GM18873 (cell line): Measurements from ENCODE around the gene TMEM187.
"Not testable (repeated sequence)": the region's sequence is repeated elsewhere in the genome, so short reads cannot be mapped to it uniquely, and the experiment has no call there.

Experiments used
- ATAC-seq: cut with Tn5 transposase; IDR thresholded peaks from one replicate; pipeline ENCODE4 v1.9.1; 2021; ENCODE audit warnings: mild to moderate bottlenecking, moderate library complexity, moderate number of reproducible peaks; ENCODE audit not compliant: unreplicated experiment, low FRiP score

The TMEM187 gene

DNA sequence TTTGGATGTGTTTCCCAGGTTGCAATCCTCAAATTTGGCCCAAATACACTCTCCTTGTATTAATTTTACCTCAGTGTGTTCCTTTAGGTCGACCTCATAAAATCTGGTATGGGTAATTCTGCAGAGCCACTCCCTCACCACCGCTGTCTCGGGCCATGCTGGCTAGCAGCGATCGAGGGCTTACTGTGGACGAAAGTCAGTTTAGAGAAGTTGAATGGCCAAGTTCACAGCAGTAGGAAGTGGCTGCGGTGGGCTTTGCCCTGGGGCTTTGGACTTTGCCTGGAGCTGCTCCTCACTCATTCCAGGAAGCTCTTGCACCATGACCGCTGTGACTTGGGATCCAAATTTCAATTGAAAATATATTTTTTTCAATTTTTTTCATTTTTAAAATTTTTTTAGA is 19.6 kb downstream of the TMEM187 start:
- ATAC-seq: no peak

DNA sequence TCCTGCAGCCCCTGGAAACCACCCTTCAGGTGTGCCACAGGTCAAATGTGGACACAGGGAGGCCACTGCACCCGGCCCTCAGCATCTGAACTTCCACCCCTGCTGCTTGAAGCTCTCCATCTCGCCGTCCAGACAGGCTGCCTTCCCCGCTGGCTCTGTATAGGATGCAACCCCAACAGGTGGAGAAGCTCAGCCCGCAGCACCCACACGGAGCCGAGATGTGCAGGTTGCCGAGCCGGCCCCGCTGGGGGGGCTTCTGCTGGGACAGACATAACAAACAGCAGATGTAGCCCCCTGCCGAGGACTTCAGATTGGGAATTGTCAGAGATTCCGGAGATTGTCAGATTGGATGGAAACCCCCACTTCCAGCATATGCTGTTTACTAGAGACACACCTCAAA is 20.5 kb downstream of the TMEM187 start:
- ATAC-seq: no peak

DNA sequence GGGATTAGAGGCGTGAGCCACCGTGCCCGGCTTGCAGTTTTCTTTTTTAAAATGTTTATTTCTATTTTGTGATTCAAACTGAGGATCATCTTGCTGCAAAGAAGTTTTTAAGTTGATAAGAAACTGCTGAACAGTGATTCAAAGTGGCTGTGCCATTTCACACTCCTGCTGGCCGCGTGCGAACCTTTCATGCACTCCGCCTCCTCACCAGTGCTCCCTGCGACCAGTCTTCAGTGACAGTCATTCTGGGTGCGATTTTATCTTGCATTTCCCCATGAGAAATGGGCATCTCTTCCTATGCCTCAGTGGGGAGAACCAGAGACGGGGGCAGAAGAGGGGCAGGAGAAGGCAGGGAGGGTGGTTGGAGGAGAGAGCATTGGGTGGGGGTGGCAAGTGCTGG is 21.4 kb downstream of the TMEM187 start:
- no peak for ATAC-seq

DNA sequence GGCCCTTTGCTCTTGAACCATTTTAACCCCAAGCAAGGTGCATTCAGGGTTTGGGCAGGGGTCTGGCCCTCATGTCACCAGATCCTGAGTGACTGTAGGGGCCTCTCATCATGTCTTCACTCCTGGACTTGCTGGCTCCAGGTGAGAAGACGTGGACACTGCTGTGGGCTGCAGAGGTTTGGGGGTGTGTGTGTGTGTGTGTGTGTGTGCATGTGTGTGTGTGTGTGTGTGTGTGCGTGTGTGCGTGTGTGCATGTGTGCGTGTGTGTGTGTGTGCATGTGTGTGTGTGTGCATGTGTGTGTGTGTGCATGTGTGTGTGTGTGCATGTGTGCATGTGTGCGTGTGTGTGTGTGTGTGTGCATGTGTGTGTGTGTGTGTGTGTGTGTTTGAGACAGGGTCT is 21.8 kb downstream of the TMEM187 start:
- not testable (repeated sequence) for ATAC-seq

- no peak for ATAC-seq
These were observed 22.9 kb downstream of the TMEM187 start for GRCh38 chrX:153995504-153995903.

- ATAC-seq: no peak
These were observed 26.9 kb downstream of the TMEM187 start for GRCh38 chrX:153999359-154000037.

GRCh38 chrX:154000051-154000450 is 27.5 kb downstream of the TMEM187 start:
- no peak for ATAC-seq

- no peak for ATAC-seq
These were observed 29.7 kb downstream of the TMEM187 start for GRCh38 chrX:154002215-154002719.

- ATAC-seq: no peak
These were observed 31.8 kb downstream of the TMEM187 start for GRCh38 chrX:154004315-154004714.

DNA sequence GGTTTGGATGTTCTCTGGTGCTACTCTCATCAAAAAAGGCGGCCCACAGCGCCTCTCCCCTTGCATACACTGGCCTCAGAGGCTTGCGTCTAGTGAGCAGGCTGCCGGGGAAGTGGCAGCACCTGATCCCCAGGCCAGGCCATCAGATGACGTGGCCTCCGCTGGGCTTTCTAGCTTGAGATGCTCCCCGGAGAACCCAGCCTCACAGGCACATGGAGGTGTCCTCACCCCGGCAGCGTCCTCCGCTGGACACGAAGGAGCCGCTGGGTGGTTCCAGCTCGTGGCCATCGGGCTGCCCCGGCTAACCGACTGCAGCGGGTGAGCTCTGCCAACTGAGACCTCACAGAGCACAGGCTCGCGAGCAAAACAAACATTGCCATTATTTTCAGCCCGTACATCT is 34.4 kb downstream of the TMEM187 start:
- no peak for ATAC-seq

DNA sequence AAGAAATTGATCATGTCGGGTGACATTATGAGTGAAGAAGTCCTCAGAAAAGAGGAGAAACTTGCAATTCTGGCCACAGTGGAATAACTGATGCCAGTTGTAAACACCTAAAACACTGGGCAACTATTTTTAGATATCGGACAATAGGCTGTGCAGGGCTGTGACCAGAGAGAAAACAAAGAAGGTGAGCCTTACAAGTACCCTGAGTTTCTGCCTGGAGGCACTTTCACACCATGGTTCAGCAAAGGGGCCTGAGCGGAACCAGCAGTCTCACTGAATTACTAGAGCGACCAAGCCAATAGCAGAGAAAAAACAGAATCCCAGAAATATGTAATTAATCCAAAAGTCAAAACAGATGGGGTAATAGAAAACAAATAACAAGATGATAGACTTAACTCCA is 36.0 kb downstream of the TMEM187 start:
- ATAC-seq: no peak

DNA sequence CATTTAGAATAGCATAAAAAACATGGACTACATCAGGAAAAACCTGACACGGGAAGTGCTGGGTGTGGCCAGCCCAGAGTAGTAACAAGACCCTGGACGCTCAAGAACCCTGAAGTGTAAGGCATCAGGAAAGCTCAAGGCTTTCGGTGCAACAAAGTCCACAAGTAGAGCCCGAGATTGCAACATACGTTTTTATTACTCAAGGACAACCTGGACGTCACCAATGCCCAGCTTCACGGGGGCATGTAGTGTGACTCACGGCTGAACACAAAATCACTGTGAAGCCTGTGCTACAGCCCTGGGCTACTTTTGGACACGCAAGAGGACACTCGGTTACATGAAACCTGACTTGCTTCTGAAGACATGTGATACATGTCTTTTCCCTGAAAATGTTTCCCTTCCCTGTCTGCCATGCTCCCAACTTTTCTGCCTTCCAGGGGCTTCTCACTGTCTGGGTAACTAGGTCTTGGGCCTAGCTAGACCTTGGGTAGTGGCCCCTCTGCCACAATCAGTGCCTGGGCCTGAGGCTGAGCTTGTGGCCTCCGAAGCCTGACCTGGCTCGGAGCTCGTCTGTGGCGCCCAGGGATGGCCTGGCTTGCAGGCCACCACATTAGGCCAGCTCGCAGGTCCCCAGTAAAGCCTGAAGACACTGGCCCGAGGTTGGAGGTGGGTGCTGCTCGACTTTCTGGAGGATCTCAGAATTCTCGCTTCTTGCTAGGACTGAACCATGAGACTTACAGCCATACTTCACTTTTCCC is 38.0 kb downstream of the TMEM187 start:
- no peak for ATAC-seq

- ATAC-seq: no peak
These were observed 39.1 kb downstream of the TMEM187 start for GRCh38 chrX:154011376-154012335.

GRCh38 chrX:154012336-154012991 is 39.9 kb downstream of the TMEM187 start:
- no peak for ATAC-seq

GRCh38 chrX:154013001-154013421 is 40.5 kb downstream of the TMEM187 start:
- no peak for ATAC-seq

GRCh38 chrX:154013614-154014360 is 41.2 kb downstream of the TMEM187 start:
- ATAC-seq: no peak

GRCh38 chrX:154014429-154015380 is 42.2 kb downstream of the TMEM187 start:
- ATAC-seq: no peak

DNA sequence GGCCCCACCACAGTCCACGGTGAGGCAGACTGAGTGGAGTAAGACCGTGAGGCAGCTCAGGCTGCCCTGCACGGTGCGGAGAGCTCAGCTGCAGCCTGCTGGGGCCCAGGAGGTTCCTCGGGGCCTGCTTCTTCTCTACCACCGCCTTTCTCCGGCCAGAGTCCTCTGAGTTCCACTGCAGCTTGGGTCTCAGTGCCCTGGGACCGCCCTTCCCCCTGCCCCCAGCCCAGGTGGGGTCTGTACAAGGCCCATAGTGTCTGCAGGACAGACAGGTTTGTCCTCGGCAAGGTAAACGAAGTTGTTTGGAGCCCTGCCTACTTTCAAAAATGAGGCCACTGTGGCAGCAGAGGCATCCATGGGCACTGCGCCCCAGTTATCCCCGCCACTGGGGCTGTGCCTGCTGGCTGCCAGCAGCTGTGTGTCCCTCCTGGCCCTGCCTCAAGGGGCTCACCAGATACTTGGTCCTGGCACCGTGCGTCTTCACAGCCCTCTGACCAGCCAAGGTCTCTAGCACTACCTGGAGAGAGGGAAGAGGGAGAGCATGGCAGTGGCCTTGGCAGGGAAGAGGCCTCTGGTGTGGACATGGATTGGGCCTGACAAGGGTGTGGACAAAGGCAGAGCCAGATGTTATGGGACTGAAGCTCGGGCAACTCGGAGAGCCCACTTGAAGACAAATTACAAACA is 43.2 kb downstream of the TMEM187 start:
- ATAC-seq: no peak
